AG04449 (cell line): ENCODE results near the gene TBL1Y.

Source experiments
- CTCF ChIA-PET: fragments of 350-600 bp; formaldehyde crosslinking; extraction: SDS; loops from one replicate; lab custom pipeline; 2021; ENCODE audit warnings: antibody characterized with exemption; lab: Yijun Ruan, JAX
- POLR2A ChIA-PET: fragments of 400-600, 350-600 bp; formaldehyde crosslinking; extraction: SDS; loops from one replicate; lab custom pipeline; 2020; ENCODE audit warnings: antibody characterized with exemption, inconsistent platforms; lab: Yijun Ruan, JAX
- DNase-seq: peaks from one replicate; pipeline ENCODE4 v3.0.0-alpha.2; 2010; ENCODE audit warnings: low read depth, low spot score
- H3K4me3 ChIP-seq: 2 replicates; pipeline ENCODE4 v1.5.1; 2011; ENCODE audit warnings: low read depth, mild to moderate bottlenecking, control low read depth, low read length
- CTCF ChIP-seq: IDR thresholded peaks from one replicate; pipeline ENCODE4 v1.5.1; 2011; ENCODE audit warnings: mild to moderate bottlenecking, moderate library complexity, low read length, control low read depth, inconsistent platforms; ENCODE audit not compliant: insufficient read depth; ENCODE audit errors: missing control alignments

TBL1Y gene

GRCh38 chrY:6966521-6966920, 56.0 kb downstream of the TBL1Y start:
- ChIA-PET POLR2A (no interaction called here), CTCF (interaction anchor here (1.1 kb wide), 1 partner anchor 120 kb away, joined by 4 read pairs; no protein-coding TSS in a partner anchor)
- no peak overlapping the region for H3K4me3 ChIP-seq
- DNase-seq: no peak
- no peak for TF ChIP-seq CTCF

GRCh38 chrY:6967736-6968135, 57.2 kb downstream of the TBL1Y start:
- no peak for DNase-seq
- H3K4me3 ChIP-seq: no peak overlapping the region
- ChIA-PET POLR2A (no interaction called here), CTCF (no interaction called here)
- TF ChIP-seq CTCF: no peak

- TF ChIP-seq CTCF: no peak
- H3K4me3 ChIP-seq: no peak overlapping the region
- no peak for DNase-seq
- CTCF ChIA-PET: no interaction called here
- POLR2A ChIA-PET: no interaction called here
These were observed 57.7 kb downstream of the TBL1Y start for GRCh38 chrY:6968191-6968590.

DNA sequence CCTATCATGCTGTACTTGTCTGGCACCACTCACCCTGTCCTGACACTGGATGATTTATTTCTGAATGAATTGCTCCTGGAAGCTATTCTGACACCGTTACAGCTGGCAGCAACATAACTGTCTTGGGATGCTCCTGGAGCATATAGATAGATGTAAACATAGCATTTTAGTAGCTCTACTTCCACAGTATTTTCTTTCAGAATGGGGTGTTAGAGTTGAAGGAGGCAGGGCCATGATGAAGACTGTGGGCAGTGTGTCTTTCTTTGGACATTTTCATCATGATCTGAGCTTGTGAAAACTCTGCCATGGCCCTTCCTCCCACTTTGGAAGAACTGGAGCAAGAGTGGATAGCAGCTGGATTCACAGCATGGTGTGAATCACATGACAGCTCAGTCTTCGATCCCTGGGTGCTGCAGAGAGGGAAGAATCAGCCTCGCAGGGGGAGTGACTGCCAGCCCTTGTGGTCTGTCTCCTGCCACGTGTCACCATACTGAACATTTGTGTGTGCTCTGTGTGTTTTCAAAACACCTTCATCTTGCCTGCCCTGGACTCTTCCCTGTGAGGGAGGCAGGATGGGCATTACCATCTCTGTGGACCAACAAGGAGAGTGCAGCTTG, 61.9 kb downstream of the TBL1Y start:
- no peak overlapping the region for H3K4me3 ChIP-seq
- DNase-seq: no peak
- POLR2A ChIA-PET: no interaction called here
- CTCF ChIA-PET: no interaction called here
- no peak for TF ChIP-seq CTCF

DNA sequence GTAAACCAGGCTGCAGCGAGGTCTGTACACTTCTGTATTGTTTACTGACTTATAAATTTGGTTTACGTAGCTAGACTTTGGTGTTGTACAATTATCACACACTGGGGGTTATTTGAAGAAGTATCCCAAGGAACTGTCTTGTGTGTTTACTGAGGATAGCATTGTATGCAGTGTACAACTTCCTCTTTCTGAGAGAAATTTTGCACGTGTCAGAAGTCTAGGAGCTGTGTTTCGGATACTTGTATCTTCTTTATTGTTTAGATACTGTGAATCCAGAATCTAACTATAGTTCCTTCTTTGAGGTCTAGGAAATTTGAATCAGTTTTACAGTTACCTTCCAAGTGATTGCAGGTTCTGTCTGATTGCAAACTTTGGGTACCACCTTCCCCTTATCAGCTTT, 64.5 kb downstream of the TBL1Y start:
- no peak for TF ChIP-seq CTCF
- no peak for DNase-seq
- ChIA-PET CTCF (no interaction called here), POLR2A (no interaction called here)
- H3K4me3 ChIP-seq: no peak overlapping the region

GRCh38 chrY:6977783-6978182, 67.3 kb downstream of the TBL1Y start:
- no peak for TF ChIP-seq CTCF
- no peak for DNase-seq
- ChIA-PET POLR2A (no interaction called here), CTCF (no interaction called here)
- no peak overlapping the region for H3K4me3 ChIP-seq
